GM12864 (cell line): ENCODE data around the gene CCL15.

ENCODE experiments used
- DNase-seq: peaks from one replicate; pipeline ENCODE4 v3.0.0-alpha.2; 2011; ENCODE audit warnings: low read depth
- H3K4me3 ChIP-seq: 2 replicates; pipeline ENCODE4 v1.5.1; 2011; ENCODE audit warnings: mild to moderate bottlenecking, low read depth, low read length, control low read depth
- CTCF ChIP-seq: IDR thresholded peaks from 2 replicates; pipeline ENCODE4 v1.5.1; 2011; ENCODE audit warnings: low read depth, mild to moderate bottlenecking, moderate library complexity, low read length, control low read depth, inconsistent platforms; ENCODE audit errors: missing control alignments

The CCL15 gene

GRCh38 chr17:36008998-36009665 is 7.8 kb upstream of the CCL15 start:
- peak; percentile 61 for TF ChIP-seq CTCF
- no peak for DNase-seq
- H3K4me3 ChIP-seq, result no peak overlapping the region

GRCh38 chr17:36004594-36005108 is 3.3 kb upstream of the CCL15 start:
- no peak for TF ChIP-seq CTCF
- DNase-seq, result no peak
- no peak overlapping the region for H3K4me3 ChIP-seq

- H3K4me3 ChIP-seq, result no peak overlapping the region
- TF ChIP-seq CTCF, result peak; percentile 2
- DNase-seq, result peak; percentile 51
Observed at GRCh38 chr17:36002631-36003030, 1.3 kb upstream of the CCL15 start.

- H3K4me3 ChIP-seq, result no peak overlapping the region
- no peak for DNase-seq
- TF ChIP-seq CTCF, result no peak
Observed at GRCh38 chr17:36001862-36002603, 680 bp upstream of the CCL15 start.

GRCh38 chr17:36000732-36001109 is 632 bp downstream of the CCL15 start:
- no peak for DNase-seq
- TF ChIP-seq CTCF, result no peak
- H3K4me3 ChIP-seq, result no peak overlapping the region

GRCh38 chr17:35998756-35999155 is 2.6 kb downstream of the CCL15 start:
- no peak for DNase-seq
- no peak for TF ChIP-seq CTCF
- no peak overlapping the region for H3K4me3 ChIP-seq
